B cell (primary cell): Measurements from ENCODE around the gene PDGFC. TPM values are rescaled to one million over a fixed set of nuclear protein-coding genes. Genes with fewer than 3 reads are reported as not detected.

Experiments
- ATAC-seq: fragments of 200-7000 bp; cut with Tn5 transposase; one replicate; pipeline ENCODE4 v1.10.0; 2021; ENCODE audit warnings: low read depth, mild to moderate bottlenecking, moderate number of reproducible peaks, moderate library complexity
- CTCF ChIA-PET: fragments of 350-600 bp; sonication (Branson Sonifier 250); formaldehyde crosslinking; loops from one replicate; lab custom pipeline; 2021; ENCODE audit warnings: antibody characterized with exemption, inconsistent platforms; lab: Charles Lee
- POLR2A ChIA-PET: fragments of 350-600 bp; sonication (Branson Sonifier 250); formaldehyde crosslinking; loops from one replicate; lab custom pipeline; 2021; ENCODE audit warnings: antibody characterized with exemption; lab: Charles Lee
- DNase-seq: peaks from one replicate; pipeline ENCODE4 v3.0.0; 2013
- H2AFZ ChIP-seq: 2 replicates; pipeline ENCODE4 v1.6.1; 2012; ENCODE audit warnings: mild to moderate bottlenecking, low read depth, low read length; ENCODE audit not compliant: insufficient read depth, poor library complexity, severe bottlenecking
- H3K27ac ChIP-seq, 2 donors: 1 replicate in 1 of 2; 2 replicates in 1 of 2; pipeline ENCODE4 v1.5.1; 2012 to 2013; ENCODE audit warnings: low read length in 2 of 2, mild to moderate bottlenecking in 2 of 2, moderate library complexity in 1 of 2
- H3K27me3 ChIP-seq, 4 experiments: fragments of 200-600 bp in 1 of 4; sonication (generic) in 1 of 4; replicated peaks in 1 of 4; 1 replicate in 2 of 4; 2 replicates in 2 of 4; pipeline versions ENCODE4 v1.6.1 to v1.7.0; 2013 to 2016; ENCODE audit warnings: low read length in 3 of 4, mild to moderate bottlenecking in 2 of 4, mixed read lengths in 1 of 4, moderate library complexity in 1 of 4; ENCODE audit not compliant: insufficient read depth in 4 of 4, control insufficient read depth in 3 of 4; ENCODE audit errors: control extremely low read depth in 1 of 4
- H3K36me3 ChIP-seq, 2 experiments: replicated peaks in 1 of 2; 1 replicate in 1 of 2; 2 replicates in 1 of 2; pipeline versions ENCODE4 v1.6.1 to v1.7.1; 2013; ENCODE audit warnings: low read length in 1 of 2; ENCODE audit not compliant: insufficient read depth in 2 of 2, control insufficient read depth in 1 of 2; ENCODE audit errors: control extremely low read depth in 1 of 2, extremely low read depth in 1 of 2
- H3K4me1 ChIP-seq, 2 donors: fragments of 200-600 bp in 1 of 2; sonication (generic) in 1 of 2; 1 replicate in 1 of 2; 2 replicates in 1 of 2; pipeline versions ENCODE4 v1.5.1 to v1.6.1; 2013 to 2017; ENCODE audit warnings: low read length in 2 of 2; ENCODE audit not compliant: control insufficient read depth in 2 of 2, insufficient read depth in 2 of 2
- H3K4me2 ChIP-seq: replicated peaks from 2 replicates; pipeline ENCODE3; 2012; ENCODE audit warnings: mild to moderate bottlenecking, low read depth, low read length; ENCODE audit not compliant: poor library complexity, severe bottlenecking
- H3K4me3 ChIP-seq, 5 experiments: fragments of 200-600 bp in 1 of 5; sonication (generic) in 1 of 5; 1 replicate in 3 of 5; 2 replicates in 2 of 5; pipeline versions ENCODE4 v1.5.1 to v1.7.0; 2011 to 2016; ENCODE audit warnings: low read length in 4 of 5, mild to moderate bottlenecking in 4 of 5, low read depth in 2 of 5, control low read depth in 1 of 5, moderate library complexity in 1 of 5; ENCODE audit not compliant: insufficient read depth in 1 of 5; ENCODE audit errors: control extremely low read depth in 1 of 5, extremely low read depth in 1 of 5
- H3K79me2 ChIP-seq: fragments of 200-600 bp; sonication (generic); one replicate; pipeline ENCODE4 v1.6.0; 2016; ENCODE audit warnings: low read length; ENCODE audit not compliant: control insufficient read depth, insufficient read depth
- H3K9ac ChIP-seq: fragments of 200-600 bp; sonication (generic); 2 replicates; pipeline ENCODE4 v1.6.1; 2017; ENCODE audit warnings: mild to moderate bottlenecking, low read length, moderate library complexity
- H3K9me3 ChIP-seq, 3 donors: one replicate each; pipeline versions ENCODE4 v1.6.1 to v1.7.1; 2013; ENCODE audit warnings: low read length in 2 of 3; ENCODE audit not compliant: control insufficient read depth in 2 of 3, insufficient read depth in 1 of 3; ENCODE audit errors: control extremely low read depth in 1 of 3
- H4K20me1 ChIP-seq: 2 replicates; pipeline ENCODE4 v1.6.0; 2012; ENCODE audit warnings: mild to moderate bottlenecking, low read length; ENCODE audit not compliant: insufficient read depth, control insufficient read depth, poor library complexity, severe bottlenecking
- H3K27ac Mint-ChIP-seq: one replicate; pipeline ENCODE4 v1.8.0; 2021; ENCODE audit warnings: mixed read lengths
- H3K27me3 Mint-ChIP-seq: one replicate; pipeline ENCODE4 v1.8.0; 2021; ENCODE audit warnings: mixed read lengths
- H3K4me1 Mint-ChIP-seq: one replicate; pipeline ENCODE4 v1.8.0; 2021; ENCODE audit warnings: mixed read lengths
- H3K4me3 Mint-ChIP-seq: one replicate; pipeline ENCODE4 v1.8.0; 2021; ENCODE audit warnings: mixed read lengths
- H3K9me3 Mint-ChIP-seq: one replicate; pipeline ENCODE4 v1.8.0; 2022; ENCODE audit warnings: mixed read lengths; ENCODE audit not compliant: insufficient read depth
- CTCF ChIP-seq: fragments of 200-600 bp; IDR thresholded peaks from one replicate; pipeline ENCODE4 v1.8.0; 2022; ENCODE audit warnings: antibody characterized with exemption, mild to moderate bottlenecking
- EZH2 ChIP-seq: IDR thresholded peaks from 2 replicates; pipeline ENCODE4 v1.6.1; 2012; ENCODE audit warnings: borderline replicate concordance, low read depth, mild to moderate bottlenecking, moderate library complexity, low read length; ENCODE audit not compliant: insufficient read depth, poor library complexity, severe bottlenecking
- WGBS: methylation state at CpG from one replicate; pipeline ENCODE4 v1.1.5; 2013; ENCODE audit warnings: missing lambda C conversion rate; ENCODE audit not compliant: insufficient coverage; 5-methylcytosine and 5-hydroxymethylcytosine counted together
- intact Hi-C: fragments of 100-400 bp; cut with micrococcal nuclease; formaldehyde crosslinking; loops from one replicate; pipeline ENCODE4 v1.10.0; 2022
- polyA plus RNA-seq: library from polyadenylated mRNA; depleted of rRNA; stranded (reverse); fragments of >200 nt; gene quantifications from 2 replicates; pipeline ENCODE4 v1.2.3, GENCODE V29; 2012
- total RNA-seq, 2 donors: library from RNA; stranded (reverse); fragments of 120-200 nt in 1 of 2; gene quantifications; 1 replicate in 1 of 2; 2 replicates in 1 of 2; pipeline versions ENCODE4 v1.2.3 to v1.2.4, GENCODE V29; 2013 to 2022

PDGFC gene
- total and polyA plus RNA-seq, 2 donors (not counting 1 experiment from before 2014, with no cell fraction given): 0.10 TPM; not detected in 1

GRCh38 chr4:156901871-156902270 is 69.7 kb downstream of the PDGFC start:
- Mint-ChIP-seq H3K27me3 (no peaks in the 10 kb centered on the region), H3K9me3 (no peaks in the 10 kb centered on the region), H3K4me3 (no peak overlapping the region), H3K27ac (no peak overlapping the region), H3K4me1 (no peaks in the 10 kb centered on the region)
- Histone ChIP-seq H4K20me1 (no peaks in the 10 kb centered on the region), H3K4me1 (no peaks in the 10 kb centered on the region), H3K27me3 (no peaks in the 10 kb centered on the region), H3K4me2 (no peak overlapping the region), H2AFZ (no peak overlapping the region), H3K36me3 (no peaks in the 10 kb centered on the region), H3K9me3 (no peaks in the 10 kb centered on the region), H3K9ac (no peak overlapping the region), H3K27ac (no peak overlapping the region), H3K79me2 (no peaks in the 10 kb centered on the region), H3K4me3 (no peak overlapping the region)
- CTCF ChIA-PET: no interaction called here
- 100% methylated on average over 1 of the region's 3 CpGs for WGBS
- ATAC-seq: no peak
- DNase-seq: no peak
- intact Hi-C loops: no loop called here
- TF ChIP-seq EZH2 (no peak), CTCF (no peak)
- POLR2A ChIA-PET: no interaction called here

- Histone ChIP-seq H3K36me3 (no peaks in the 10 kb centered on the region), H3K4me1 (no peaks in the 10 kb centered on the region), H3K27ac (no peak overlapping the region), H4K20me1 (no peaks in the 10 kb centered on the region), H2AFZ (no peak overlapping the region), H3K4me2 (no peak overlapping the region), H3K4me3 (no peak overlapping the region), H3K9ac (no peak overlapping the region), H3K27me3 (no peaks in the 10 kb centered on the region), H3K9me3 (no peaks in the 10 kb centered on the region), H3K79me2 (no peaks in the 10 kb centered on the region)
- ATAC-seq: no peak
- Mint-ChIP-seq H3K27me3 (no peaks in the 10 kb centered on the region), H3K9me3 (no peaks in the 10 kb centered on the region), H3K4me3 (no peak overlapping the region), H3K27ac (no peak overlapping the region), H3K4me1 (no peaks in the 10 kb centered on the region)
- intact Hi-C loops: no loop called here
- 75% methylated on average over 1 of the region's 3 CpGs for WGBS
- TF ChIP-seq EZH2: no peak
- TF ChIP-seq CTCF: no peak
- CTCF ChIA-PET: no interaction called here
- no peak for DNase-seq
- POLR2A ChIA-PET: no interaction called here
Observed at GRCh38 chr4:156898373-156899117, 73.1 kb downstream of the PDGFC start.
